CD14-positive monocyte (primary cell): ENCODE measurements around the gene TANGO6. TPM values are rescaled to one million over a fixed set of nuclear protein-coding genes. Genes with fewer than 3 reads are reported as not detected.

ENCODE experiments used
- DNase-seq, 3 donors: peaks; one replicate each; pipeline ENCODE4 v3.0.0-alpha.2; 2011 to 2022
- H2AFZ ChIP-seq: 2 replicates; pipeline ENCODE4 v1.6.0; 2012; ENCODE audit warnings: mild to moderate bottlenecking, low read depth, low read length, inconsistent platforms; ENCODE audit not compliant: insufficient read depth, poor library complexity, severe bottlenecking
- H3K27ac ChIP-seq, 2 donors: 1 replicate in 1 of 2; 2 replicates in 1 of 2; pipeline ENCODE4 v1.5.1; 2012 to 2013; ENCODE audit warnings: low read length in 2 of 2, control low read depth in 1 of 2, inconsistent platforms in 1 of 2, low read depth in 1 of 2, mild to moderate bottlenecking in 1 of 2
- H3K27me3 ChIP-seq, 2 donors: one replicate each; pipeline versions ENCODE4 v1.6.0 to v1.6.1; 2011 to 2013; ENCODE audit warnings: low read length in 2 of 2; ENCODE audit not compliant: control insufficient read depth in 2 of 2, insufficient read depth in 2 of 2
- H3K36me3 ChIP-seq, 2 donors: replicated peaks in 1 of 2; 1 replicate in 1 of 2; 2 replicates in 1 of 2; pipeline versions ENCODE4 v1.5.1 to v1.6.1; 2012 to 2013; ENCODE audit warnings: low read length in 2 of 2, control low read depth in 1 of 2, inconsistent platforms in 1 of 2, mild to moderate bottlenecking in 1 of 2; ENCODE audit not compliant: insufficient read depth in 2 of 2, control insufficient read depth in 1 of 2
- H3K4me1 ChIP-seq, 2 donors: 1 replicate in 1 of 2; 2 replicates in 1 of 2; pipeline versions ENCODE4 v1.5.1 to v1.6.1; 2012 to 2013; ENCODE audit warnings: low read length in 2 of 2, control low read depth in 1 of 2, inconsistent platforms in 1 of 2, mild to moderate bottlenecking in 1 of 2, moderate library complexity in 1 of 2; ENCODE audit not compliant: insufficient read depth in 2 of 2, control insufficient read depth in 1 of 2
- H3K4me2 ChIP-seq: replicated peaks from 2 replicates; pipeline ENCODE3; 2012; ENCODE audit warnings: low read length, moderate library complexity, mild to moderate bottlenecking; ENCODE audit not compliant: poor library complexity, severe bottlenecking; ENCODE audit errors: extremely low read depth
- H3K4me3 ChIP-seq, 3 experiments: fragments of 200-600 bp in 1 of 3; sonication (generic) in 1 of 3; replicated peaks in 1 of 3; 1 replicate in 2 of 3; 2 replicates in 1 of 3; pipeline ENCODE4 v1.5.1; 2011 to 2013; ENCODE audit warnings: low read length in 3 of 3, mild to moderate bottlenecking in 3 of 3, control low read depth in 2 of 3, low read depth in 2 of 3, inconsistent platforms in 1 of 3, moderate library complexity in 1 of 3
- H3K79me2 ChIP-seq: 2 replicates; pipeline ENCODE4 v1.6.0; 2012; ENCODE audit warnings: mild to moderate bottlenecking, control low read depth, inconsistent platforms, low read length, moderate library complexity; ENCODE audit not compliant: insufficient read depth
- H3K9ac ChIP-seq: 2 replicates; pipeline ENCODE4 v1.6.0; 2017; ENCODE audit warnings: low read length, mild to moderate bottlenecking; ENCODE audit not compliant: insufficient read depth, poor library complexity, severe bottlenecking
- H3K9me3 ChIP-seq, 2 donors: replicated peaks in 1 of 2; 1 replicate in 1 of 2; 2 replicates in 1 of 2; pipeline versions ENCODE4 v1.5.1 to v1.6.1; 2012 to 2013; ENCODE audit warnings: low read length in 2 of 2, control low read depth in 1 of 2; ENCODE audit not compliant: control insufficient read depth in 1 of 2, insufficient read depth in 1 of 2
- H4K20me1 ChIP-seq: 2 replicates; pipeline ENCODE4 v1.6.0; 2012; ENCODE audit warnings: mild to moderate bottlenecking, low read length, control low read depth, moderate library complexity; ENCODE audit not compliant: insufficient read depth
- H3K27ac Mint-ChIP-seq, 7 donors: one replicate each; pipeline ENCODE4 v1.8.0; 2020; ENCODE audit warnings: mild to moderate bottlenecking in 7 of 7, mixed read lengths in 7 of 7, moderate library complexity in 6 of 7, inconsistent platforms in 2 of 7
- H3K27me3 Mint-ChIP-seq, 3 donors: one replicate each; pipeline ENCODE4 v1.8.0; 2021 to 2022; ENCODE audit warnings: low read depth in 3 of 3, mild to moderate bottlenecking in 3 of 3, mixed read lengths in 3 of 3, moderate library complexity in 3 of 3, inconsistent platforms in 1 of 3
- H3K36me3 Mint-ChIP-seq, 2 donors: one replicate each; pipeline ENCODE4 v1.8.0; 2020; ENCODE audit warnings: mixed read lengths in 2 of 2, inconsistent platforms in 1 of 2, mild to moderate bottlenecking in 1 of 2
- H3K4me1 Mint-ChIP-seq: one replicate; pipeline ENCODE4 v1.8.0; 2020; ENCODE audit warnings: mild to moderate bottlenecking, mixed read lengths
- H3K4me3 Mint-ChIP-seq, 2 donors: one replicate each; pipeline ENCODE4 v1.8.0; 2020; ENCODE audit warnings: mild to moderate bottlenecking in 2 of 2, mixed read lengths in 2 of 2, moderate library complexity in 1 of 2
- H3K9me3 Mint-ChIP-seq, 7 donors: one replicate each; pipeline ENCODE4 v1.8.0; 2020 to 2022; ENCODE audit warnings: mixed read lengths in 7 of 7, mild to moderate bottlenecking in 6 of 7, moderate library complexity in 6 of 7, inconsistent platforms in 2 of 7
- WGBS: methylation state at CpG from one replicate; pipeline ENCODE4 v1.1.5; 2013; ENCODE audit warnings: missing lambda C conversion rate; ENCODE audit not compliant: insufficient coverage; 5-methylcytosine and 5-hydroxymethylcytosine counted together
- intact Hi-C, 2 donors: fragments of 100-400 bp; cut with micrococcal nuclease; formaldehyde crosslinking; loops; one replicate each; pipeline versions ENCODE4 v1.15.0 to v1.15.1; 2023
- polyA plus RNA-seq, 3 donors: library from polyadenylated mRNA; depleted of rRNA in 1 of 3; unstranded in 2 of 3; stranded (reverse) in 1 of 3; fragments of 300-500 nt in 2 of 3; fragments of >200 nt in 1 of 3; fragmentation: Illumina TruSeq in 2 of 3; gene quantifications; 1 replicate in 2 of 3; 2 replicates in 1 of 3; pipeline ENCODE4 v1.2.3, GENCODE V29; 2012 to 2021
- TF ChIP-seq, protein P1 (sequence below): fragments of 200-600 bp; IDR thresholded peaks from one replicate; pipeline ENCODE4 v1.8.0; 2022; ENCODE audit warnings: antibody characterized with exemption, mild to moderate bottlenecking

The TANGO6 gene
- polyA plus RNA-seq, 3 donors = 6.5 to 8.1 (median 7.3) TPM

DNA sequence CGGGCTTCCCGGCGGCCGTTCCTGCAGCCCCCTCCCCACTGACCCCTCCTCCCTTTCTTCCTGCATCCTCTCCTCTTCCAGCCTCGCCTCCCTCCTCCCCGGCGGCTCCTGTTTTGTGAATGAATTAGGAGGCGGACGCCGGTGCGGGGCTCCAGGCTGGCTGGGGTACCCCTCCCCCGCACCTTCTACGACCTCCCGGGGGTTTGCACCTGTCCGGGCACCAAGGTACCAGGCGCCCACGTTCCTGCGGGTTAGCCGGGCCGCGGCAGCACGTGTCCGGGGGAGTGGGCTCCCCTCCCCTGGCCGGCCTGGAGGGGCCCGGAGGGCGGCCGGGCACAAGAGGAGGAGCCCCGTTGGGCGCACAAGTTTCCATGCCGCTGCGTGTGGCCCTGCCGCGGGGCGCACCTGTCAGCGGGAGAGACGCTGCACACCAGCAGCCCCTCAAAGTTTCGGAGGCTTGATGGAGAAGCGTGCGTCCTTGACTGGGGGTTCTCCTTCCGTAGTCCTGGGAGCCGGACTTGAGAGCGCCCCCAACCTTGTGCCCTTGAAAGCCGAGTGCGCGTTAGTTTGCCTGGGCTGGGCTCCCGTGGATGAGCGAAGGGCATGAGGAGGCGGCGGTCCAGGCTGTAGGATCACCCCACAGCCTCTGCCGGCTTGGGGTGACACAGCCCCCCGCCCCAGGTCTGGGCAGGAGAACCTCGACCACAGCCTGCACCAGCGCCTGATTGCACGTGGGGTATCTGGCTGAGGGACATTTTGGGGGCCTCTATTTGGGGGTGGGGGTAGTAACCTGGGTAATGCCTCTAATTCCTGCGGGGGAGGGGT, 263.4 kb downstream of the TANGO6 start:
- Histone ChIP-seq H3K36me3 (peaks cover 12 to 13% of the 10 kb centered on the region in 2 donors), H2AFZ (no peak overlapping the region), H3K4me1 (peaks cover 14 to 25% of the 10 kb centered on the region in 2 donors), H3K27ac (no peak overlapping the region), H3K27me3 (peaks cover 24 to 49% of the 10 kb centered on the region in 2 donors), H3K79me2 (no peaks in the 10 kb centered on the region), H3K4me3 (peak overlapping the region in 1 of 3 experiments; percentile 40), H3K4me2 (peak overlapping the region; percentile 56), H3K9ac (no peak overlapping the region), H4K20me1 (peaks cover 47% of the 10 kb centered on the region), H3K9me3 (peaks cover 0 to 7% of the 10 kb centered on the region in 2 donors)
- Mint-ChIP-seq H3K27ac (no peak overlapping the region), H3K4me1 (peaks cover 20% of the 10 kb centered on the region), H3K36me3 (peaks cover 20 to 28% of the 10 kb centered on the region in 2 donors), H3K27me3 (peaks cover 59 to 67% (median 65%) of the 10 kb centered on the region in 3 donors), H3K4me3 (peak overlapping the region in 1 of 2 donors; percentile 76), H3K9me3 (peaks cover 0 to 11% (median 0%) of the 10 kb centered on the region in 7 donors)
- TF ChIP-seq, protein P1, sequence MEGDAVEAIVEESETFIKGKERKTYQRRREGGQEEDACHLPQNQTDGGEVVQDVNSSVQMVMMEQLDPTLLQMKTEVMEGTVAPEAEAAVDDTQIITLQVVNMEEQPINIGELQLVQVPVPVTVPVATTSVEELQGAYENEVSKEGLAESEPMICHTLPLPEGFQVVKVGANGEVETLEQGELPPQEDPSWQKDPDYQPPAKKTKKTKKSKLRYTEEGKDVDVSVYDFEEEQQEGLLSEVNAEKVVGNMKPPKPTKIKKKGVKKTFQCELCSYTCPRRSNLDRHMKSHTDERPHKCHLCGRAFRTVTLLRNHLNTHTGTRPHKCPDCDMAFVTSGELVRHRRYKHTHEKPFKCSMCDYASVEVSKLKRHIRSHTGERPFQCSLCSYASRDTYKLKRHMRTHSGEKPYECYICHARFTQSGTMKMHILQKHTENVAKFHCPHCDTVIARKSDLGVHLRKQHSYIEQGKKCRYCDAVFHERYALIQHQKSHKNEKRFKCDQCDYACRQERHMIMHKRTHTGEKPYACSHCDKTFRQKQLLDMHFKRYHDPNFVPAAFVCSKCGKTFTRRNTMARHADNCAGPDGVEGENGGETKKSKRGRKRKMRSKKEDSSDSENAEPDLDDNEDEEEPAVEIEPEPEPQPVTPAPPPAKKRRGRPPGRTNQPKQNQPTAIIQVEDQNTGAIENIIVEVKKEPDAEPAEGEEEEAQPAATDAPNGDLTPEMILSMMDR = no peak
- DNase-seq = no peak
- WGBS = under 1% methylated on average over 41 of the region's 55 CpGs
- intact Hi-C loops = no loop called here

DNA sequence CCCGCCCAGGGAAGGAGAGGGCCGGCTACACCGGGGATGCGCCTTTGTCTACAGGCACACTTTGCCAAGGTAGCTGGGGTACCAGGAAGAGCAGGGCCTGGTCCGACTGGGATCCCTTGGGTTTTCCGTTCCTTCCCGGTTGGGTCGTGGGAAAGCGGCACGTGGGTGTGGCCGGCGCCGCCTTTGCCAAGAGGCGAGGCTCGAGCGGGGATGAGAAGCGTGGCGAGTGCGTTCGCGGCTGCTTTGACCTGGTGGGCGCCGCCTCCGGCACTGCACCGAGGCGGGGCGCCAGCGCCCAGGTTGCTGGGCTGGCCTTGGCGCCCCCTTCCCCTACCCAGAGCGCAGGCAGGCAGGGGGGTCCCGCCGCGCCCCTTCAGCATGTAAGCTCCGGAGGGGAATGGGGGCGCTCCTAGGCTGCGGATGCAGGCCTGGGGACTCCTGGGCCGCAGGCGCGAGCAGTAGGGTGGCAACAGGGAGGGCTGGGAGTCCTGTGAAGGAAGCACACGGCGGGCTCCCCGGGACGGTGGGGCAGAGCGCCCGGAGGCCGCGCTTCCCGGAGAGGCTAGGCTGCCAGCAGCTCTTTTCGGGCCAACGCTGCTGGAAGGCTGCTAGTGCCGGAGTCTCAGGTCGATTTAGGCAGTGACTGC, 264.1 kb downstream of the TANGO6 start:
- Histone ChIP-seq H3K4me2 (peak overlapping the region; percentile 56), H3K36me3 (peaks cover 12 to 19% of the 10 kb centered on the region in 2 donors), H3K9ac (no peak overlapping the region), H4K20me1 (peaks cover 55% of the 10 kb centered on the region), H3K9me3 (peaks cover 0 to 7% of the 10 kb centered on the region in 2 donors), H3K27me3 (peaks cover 24 to 49% of the 10 kb centered on the region in 2 donors), H3K4me3 (no peak overlapping the region), H3K79me2 (no peaks in the 10 kb centered on the region), H2AFZ (no peak overlapping the region), H3K27ac (no peak overlapping the region), H3K4me1 (peaks cover 14 to 25% of the 10 kb centered on the region in 2 donors)
- 6% methylated on average over 48 of the region's 52 CpGs for WGBS
- Mint-ChIP-seq H3K36me3 (peaks cover 20 to 32% of the 10 kb centered on the region in 2 donors), H3K4me1 (peaks cover 20% of the 10 kb centered on the region), H3K9me3 (peaks cover 0 to 11% (median 0%) of the 10 kb centered on the region in 7 donors), H3K4me3 (peak overlapping the region in 1 of 2 donors; percentile 76), H3K27ac (no peak overlapping the region), H3K27me3 (peaks cover 59 to 66% (median 61%) of the 10 kb centered on the region in 3 donors)
- DNase-seq = no peak
- TF ChIP-seq, protein P1 = no peak
- intact Hi-C loops = no loop called here
